Colonic mucosa (tissue), 4 donors: Measurements from ENCODE around the gene MAN2B1. TPM values are rescaled to one million over a fixed set of nuclear protein-coding genes. Genes with fewer than 3 reads are reported as not detected.

ENCODE experiments used
- DNase-seq: peaks from one replicate; pipeline ENCODE4 v3.0.0-alpha.2; 2020
- H3K27ac ChIP-seq: fragments of 200-600 bp; one replicate; pipeline ENCODE4 v1.8.0; 2021
- H3K27me3 ChIP-seq: fragments of 200-600 bp; one replicate; pipeline ENCODE4 v1.8.0; 2021
- H3K36me3 ChIP-seq: fragments of 200-600 bp; one replicate; pipeline ENCODE4 v1.8.0; 2021
- H3K4me1 ChIP-seq: fragments of 200-600 bp; one replicate; pipeline ENCODE4 v1.8.0; 2021; ENCODE audit warnings: mild to moderate bottlenecking
- H3K4me3 ChIP-seq: fragments of 200-600 bp; one replicate; pipeline ENCODE4 v1.8.0; 2021
- H3K9ac ChIP-seq, 2 donors: one replicate each; pipeline ENCODE4 v1.7.0; 2013; ENCODE audit warnings: control low read depth in 2 of 2, low read depth in 2 of 2, low read length in 2 of 2
- H3K9me3 ChIP-seq: fragments of 200-600 bp; one replicate; pipeline ENCODE4 v1.8.0; 2021
- intact Hi-C: fragments of 100-400 bp; cut with DNase I; formaldehyde crosslinking; loops from one replicate; pipeline ENCODE4 v1.14.1; 2022
- total RNA-seq, 2 donors: library from RNA; stranded (reverse); fragmentation: NEBNext Ultra II Directional in 1 of 2; extraction: Animal tissue kit (Norgen Biotek cat#: 25700) in 1 of 2; gene quantifications; one replicate each; pipeline ENCODE4 v1.2.1, GENCODE V29; 2021
- TF ChIP-seq, protein P1 (sequence below): fragments of 200-600 bp; IDR thresholded peaks from one replicate; pipeline ENCODE4 v1.8.0; 2022; ENCODE audit warnings: antibody characterized with exemption, mild to moderate bottlenecking
- donor health status: healthy.
- donor health status: DM: no; HTN: no; CAD: no.
- donor health status: DM: no; HTN: no; CAD: no.

MAN2B1 gene
- total RNA-seq, 2 donors from 2014 or later, result 51.7 to 67.4 TPM

DNA sequence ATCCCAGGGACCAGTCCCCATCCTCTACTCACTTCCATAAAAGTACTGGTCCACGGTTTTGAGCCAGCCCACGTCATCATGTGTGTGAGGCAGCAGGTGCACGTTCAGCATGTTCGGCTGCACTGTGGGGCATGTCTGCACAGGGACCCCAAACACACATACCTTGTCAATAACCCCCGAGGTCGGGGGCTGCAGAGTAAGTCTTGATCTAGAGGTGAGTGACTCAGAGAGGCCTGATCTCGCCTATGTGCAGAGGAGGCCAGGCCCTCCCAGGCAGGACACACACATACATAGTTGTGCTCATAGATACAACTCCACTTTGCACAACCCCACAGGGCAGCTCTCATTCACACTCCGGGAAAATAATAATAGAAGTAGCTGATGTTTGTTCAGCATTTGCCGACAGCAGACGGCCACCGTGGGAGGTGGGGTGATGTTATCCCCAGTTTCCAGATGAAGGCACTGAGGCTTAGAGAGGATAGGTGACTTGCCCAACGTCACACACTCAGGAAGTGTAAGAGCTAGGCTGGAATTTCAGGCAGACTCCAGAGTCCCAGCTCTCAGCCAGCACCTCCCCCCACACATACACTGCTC, 774 bp downstream of the MAN2B1 start:
- peak overlapping the region; percentile 90 to 96 for H3K9ac ChIP-seq
- intact Hi-C loops, result loop anchor here (5.0 kb wide), 1 partner anchor 103 kb away; no protein-coding TSS in a partner anchor

DNA sequence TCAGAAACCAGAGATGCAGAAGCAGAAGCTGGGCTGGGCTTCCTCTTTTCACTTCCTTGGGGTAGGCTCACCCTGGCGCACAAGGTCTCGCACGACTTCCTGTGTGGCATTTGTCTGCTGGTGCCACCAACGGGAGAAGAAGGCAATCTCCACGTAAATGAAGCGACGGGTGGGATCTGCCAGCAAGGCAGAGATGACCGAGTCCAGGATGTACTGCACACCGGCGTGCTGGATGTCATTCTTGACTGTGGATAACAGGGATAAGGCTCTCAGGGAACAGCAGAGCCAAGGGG, 1.3 kb downstream of the MAN2B1 start:
- H3K27ac ChIP-seq, result peak overlapping the region; percentile 71
- intact Hi-C loops, result loop anchor here (5.0 kb wide), 1 partner anchor 103 kb away; no protein-coding TSS in a partner anchor
- H3K36me3 ChIP-seq, result no peaks in the 10 kb centered on the region
- H3K9ac ChIP-seq, result peak overlapping the region in 1 of 2 donors; percentile 96
- H3K27me3 ChIP-seq, result no peaks in the 10 kb centered on the region
- no peaks in the 10 kb centered on the region for H3K9me3 ChIP-seq
- peak; percentile 49 for DNase-seq
- H3K4me3 ChIP-seq, result peak overlapping the region; percentile 97
- TF ChIP-seq, protein P1, sequence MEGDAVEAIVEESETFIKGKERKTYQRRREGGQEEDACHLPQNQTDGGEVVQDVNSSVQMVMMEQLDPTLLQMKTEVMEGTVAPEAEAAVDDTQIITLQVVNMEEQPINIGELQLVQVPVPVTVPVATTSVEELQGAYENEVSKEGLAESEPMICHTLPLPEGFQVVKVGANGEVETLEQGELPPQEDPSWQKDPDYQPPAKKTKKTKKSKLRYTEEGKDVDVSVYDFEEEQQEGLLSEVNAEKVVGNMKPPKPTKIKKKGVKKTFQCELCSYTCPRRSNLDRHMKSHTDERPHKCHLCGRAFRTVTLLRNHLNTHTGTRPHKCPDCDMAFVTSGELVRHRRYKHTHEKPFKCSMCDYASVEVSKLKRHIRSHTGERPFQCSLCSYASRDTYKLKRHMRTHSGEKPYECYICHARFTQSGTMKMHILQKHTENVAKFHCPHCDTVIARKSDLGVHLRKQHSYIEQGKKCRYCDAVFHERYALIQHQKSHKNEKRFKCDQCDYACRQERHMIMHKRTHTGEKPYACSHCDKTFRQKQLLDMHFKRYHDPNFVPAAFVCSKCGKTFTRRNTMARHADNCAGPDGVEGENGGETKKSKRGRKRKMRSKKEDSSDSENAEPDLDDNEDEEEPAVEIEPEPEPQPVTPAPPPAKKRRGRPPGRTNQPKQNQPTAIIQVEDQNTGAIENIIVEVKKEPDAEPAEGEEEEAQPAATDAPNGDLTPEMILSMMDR, result no peak
- peaks cover 12% of the 10 kb centered on the region for H3K4me1 ChIP-seq

More for the DNA sequence above, 774 bp downstream of the MAN2B1 start:
- Histone ChIP-seq H3K4me1 (peaks cover 16% of the 10 kb centered on the region), H3K9me3 (no peaks in the 10 kb centered on the region), H3K27ac (peak overlapping the region; percentile 71), H3K27me3 (no peaks in the 10 kb centered on the region), H3K4me3 (peak overlapping the region; percentile 97), H3K36me3 (no peaks in the 10 kb centered on the region)
- TF ChIP-seq, protein P1, result no peak
- no peak for DNase-seq

DNA sequence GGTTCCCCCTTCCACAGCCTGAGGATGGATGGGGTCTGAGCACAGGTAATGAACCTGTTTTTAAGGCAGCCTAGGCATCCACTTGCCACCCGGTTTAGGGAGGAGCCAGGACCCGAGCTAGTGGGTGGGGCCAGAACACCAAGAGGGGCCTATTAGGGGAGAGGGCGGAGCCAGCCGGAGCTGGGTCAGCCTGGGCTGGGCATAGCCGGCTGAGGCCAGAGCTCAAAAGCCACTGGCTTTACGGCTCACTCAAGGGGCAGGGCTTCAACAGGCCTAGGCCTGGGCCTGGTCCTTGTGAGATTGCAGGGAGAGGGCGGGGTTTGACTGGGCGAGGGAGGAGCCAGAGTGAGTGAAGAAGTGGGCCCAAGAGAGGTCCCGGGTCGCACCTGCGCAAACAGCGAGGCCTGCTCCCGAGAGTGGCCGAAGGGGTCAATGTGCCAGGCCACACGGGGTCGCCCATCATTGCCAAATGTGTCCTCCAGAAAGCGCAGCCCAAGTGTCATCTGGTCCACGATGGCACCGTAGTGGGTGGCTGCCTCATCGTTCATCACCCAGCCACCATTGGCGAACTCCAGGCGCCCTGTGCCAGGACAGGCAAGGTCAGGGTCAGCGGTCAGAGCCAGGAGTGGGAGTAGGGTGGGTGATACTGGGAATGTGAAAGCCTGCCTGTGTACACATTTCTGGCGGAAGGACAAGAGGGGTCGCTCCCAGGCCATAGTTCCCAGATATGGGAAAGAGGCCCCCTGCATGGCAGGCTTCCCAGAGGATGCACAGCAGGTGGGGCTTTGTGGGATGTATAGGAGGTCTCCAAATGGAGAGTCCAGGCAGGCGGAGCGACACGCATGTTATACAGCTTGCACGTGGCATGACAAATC, 1.9 kb downstream of the MAN2B1 start:
- Histone ChIP-seq H3K27ac (no peak overlapping the region), H3K4me3 (no peak overlapping the region), H3K4me1 (peaks cover 11% of the 10 kb centered on the region)

DNA sequence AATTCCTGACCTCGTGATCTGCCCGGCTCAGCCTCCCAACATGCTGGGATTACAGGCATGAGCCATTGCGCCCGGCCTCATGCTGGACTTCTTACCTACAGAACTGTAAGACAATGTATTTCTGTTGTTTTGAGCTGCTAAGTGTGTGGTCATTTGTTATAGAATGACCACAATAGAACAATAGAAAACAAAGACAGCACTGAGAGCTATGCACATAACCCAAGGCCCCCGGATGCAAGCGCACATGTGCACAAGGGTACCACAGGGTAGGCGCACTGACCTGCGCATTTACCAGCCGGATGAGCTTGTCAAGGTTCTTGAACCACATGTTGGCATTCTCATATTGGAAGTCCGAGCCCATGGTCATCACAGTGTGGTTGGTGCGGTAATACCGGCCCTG, 5.6 kb downstream of the MAN2B1 start:
- Histone ChIP-seq H3K4me3 (no peak overlapping the region), H3K27me3 (no peaks in the 10 kb centered on the region), H3K9ac (no peak overlapping the region), H3K9me3 (no peaks in the 10 kb centered on the region), H3K27ac (no peak overlapping the region), H3K36me3 (no peaks in the 10 kb centered on the region), H3K4me1 (no peaks in the 10 kb centered on the region)
- intact Hi-C loops, result no loop called here
- DNase-seq, result no peak
- TF ChIP-seq, protein P1, result no peak

More for the DNA sequence above, 1.9 kb downstream of the MAN2B1 start:
- Histone ChIP-seq H3K9me3 (no peaks in the 10 kb centered on the region), H3K27me3 (no peaks in the 10 kb centered on the region), H3K9ac (no peak overlapping the region), H3K36me3 (no peaks in the 10 kb centered on the region)
- peak; percentile 54 for DNase-seq
- intact Hi-C loops, result loop anchor here (5.0 kb wide), 1 partner anchor 102 kb away; no protein-coding TSS in a partner anchor
- TF ChIP-seq, protein P1, result no peak

DNA sequence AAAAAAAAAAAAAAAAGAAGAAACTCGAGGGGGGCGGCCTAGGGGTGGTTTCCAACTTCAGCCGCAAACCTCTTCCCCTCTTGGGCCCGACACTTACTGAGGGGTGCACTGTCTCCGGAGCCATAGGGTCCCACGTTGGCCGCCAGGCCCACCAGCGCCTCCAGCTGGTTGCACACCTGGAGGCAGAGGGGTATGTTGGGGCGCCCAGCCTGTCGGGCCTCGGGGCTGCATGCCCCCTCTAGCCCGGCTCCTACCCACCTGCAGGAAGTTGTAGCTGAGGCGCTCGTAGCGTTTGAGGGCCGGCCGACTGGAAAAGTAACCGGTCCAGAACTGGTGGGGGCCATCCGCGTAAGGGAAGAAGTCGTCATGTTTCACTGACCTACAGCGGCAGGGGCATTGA, 8.6 kb downstream of the MAN2B1 start:
- Histone ChIP-seq H3K36me3 (no peaks in the 10 kb centered on the region), H3K27me3 (no peaks in the 10 kb centered on the region), H3K9me3 (no peaks in the 10 kb centered on the region), H3K27ac (no peak overlapping the region), H3K4me1 (no peaks in the 10 kb centered on the region), H3K9ac (no peak overlapping the region), H3K4me3 (no peak overlapping the region)
- intact Hi-C loops, result no loop called here
- no peak for DNase-seq
- TF ChIP-seq, protein P1, result no peak
